Measurements from ENCODE around the gene PAQR3. TPM values are rescaled to one million over a fixed set of nuclear protein-coding genes. Genes with fewer than 3 reads are reported as not detected.

The PAQR3 gene
- polyA plus RNA-seq, 1 experiment: 10.4 TPM

DNA sequence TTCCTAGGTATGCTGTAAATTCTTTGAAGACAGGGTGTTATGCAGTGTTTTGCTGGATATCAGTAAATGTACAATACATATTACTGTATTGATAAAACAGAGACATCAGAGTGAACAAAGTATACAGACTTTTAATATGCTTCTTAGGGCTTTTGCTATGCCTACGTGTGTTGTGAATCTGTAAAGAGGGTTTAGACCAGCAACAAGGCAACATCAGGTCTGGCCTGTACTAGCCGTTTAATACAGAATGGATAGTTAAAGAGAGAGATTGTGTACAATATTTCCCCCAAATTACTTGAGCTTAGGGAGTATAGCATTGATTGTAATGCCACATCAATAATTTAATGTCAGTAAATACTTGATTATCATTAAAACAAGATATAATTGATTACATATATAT, 75.2 kb downstream of the PAQR3 start:
- CTCF ChIA-PET: interaction anchor here (0.6 to 2.1 kb wide), 14 partner anchors 10 to 870 kb away, joined by 3 to 8 read pairs (median 4); no protein-coding TSS in a partner anchor
- POLR2A ChIA-PET: no interaction called here
- no peak overlapping the region for H3K4me3 ChIP-seq (ENCODE audit: low read depth, low read length)
- no peaks in the 10 kb centered on the region for H3K27me3 ChIP-seq (ENCODE audit: control insufficient read depth, insufficient read depth, low read length)
- TF ChIP-seq, protein P1, sequence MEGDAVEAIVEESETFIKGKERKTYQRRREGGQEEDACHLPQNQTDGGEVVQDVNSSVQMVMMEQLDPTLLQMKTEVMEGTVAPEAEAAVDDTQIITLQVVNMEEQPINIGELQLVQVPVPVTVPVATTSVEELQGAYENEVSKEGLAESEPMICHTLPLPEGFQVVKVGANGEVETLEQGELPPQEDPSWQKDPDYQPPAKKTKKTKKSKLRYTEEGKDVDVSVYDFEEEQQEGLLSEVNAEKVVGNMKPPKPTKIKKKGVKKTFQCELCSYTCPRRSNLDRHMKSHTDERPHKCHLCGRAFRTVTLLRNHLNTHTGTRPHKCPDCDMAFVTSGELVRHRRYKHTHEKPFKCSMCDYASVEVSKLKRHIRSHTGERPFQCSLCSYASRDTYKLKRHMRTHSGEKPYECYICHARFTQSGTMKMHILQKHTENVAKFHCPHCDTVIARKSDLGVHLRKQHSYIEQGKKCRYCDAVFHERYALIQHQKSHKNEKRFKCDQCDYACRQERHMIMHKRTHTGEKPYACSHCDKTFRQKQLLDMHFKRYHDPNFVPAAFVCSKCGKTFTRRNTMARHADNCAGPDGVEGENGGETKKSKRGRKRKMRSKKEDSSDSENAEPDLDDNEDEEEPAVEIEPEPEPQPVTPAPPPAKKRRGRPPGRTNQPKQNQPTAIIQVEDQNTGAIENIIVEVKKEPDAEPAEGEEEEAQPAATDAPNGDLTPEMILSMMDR (IDR thresholded peaks at IDR 0.05; ENCODE audit: insufficient read depth, low read depth, low read length): no peak
- no peak for DNase-seq (ENCODE audit: low read depth)
- H3K36me3 ChIP-seq (ENCODE audit: control insufficient read depth, insufficient read depth, low read length): peaks cover 2% of the 10 kb centered on the region

DNA sequence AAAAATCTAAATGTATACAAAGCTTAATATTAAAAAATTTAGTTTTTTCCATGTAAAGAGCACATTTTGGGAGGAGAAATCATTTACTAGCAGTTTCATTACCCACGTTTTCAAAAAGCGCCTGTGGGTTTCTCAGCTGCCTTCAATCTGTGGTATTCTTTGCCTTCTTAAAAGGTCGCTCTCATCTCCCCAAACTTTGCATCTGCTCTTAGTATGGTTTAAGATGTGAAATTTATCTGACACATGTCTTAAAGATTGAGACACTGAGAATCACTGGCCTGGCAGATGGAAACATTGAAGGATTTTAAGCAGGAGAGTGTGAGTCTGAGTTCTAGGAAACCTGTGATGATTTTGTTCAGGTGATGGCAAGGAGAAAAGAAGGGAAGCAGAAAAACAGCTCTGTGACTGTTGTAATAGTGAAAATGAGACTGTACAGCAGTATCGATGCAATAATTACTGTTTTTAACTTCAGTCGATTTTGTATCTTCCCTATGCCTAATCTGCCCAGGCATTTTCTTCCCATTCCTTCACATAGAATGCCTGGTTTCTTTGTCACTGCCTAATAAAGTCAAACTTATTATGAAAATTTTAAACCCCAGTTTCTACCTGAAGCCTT, 75.9 kb downstream of the PAQR3 start:
- TF ChIP-seq, protein P1 (IDR thresholded peaks at IDR 0.05; ENCODE audit: insufficient read depth, low read depth, low read length): no peak
- ChIA-PET POLR2A (no interaction called here), CTCF (interaction anchor here (0.6 to 2.1 kb wide), 14 partner anchors 9 to 1363 kb away, joined by 3 to 7 read pairs (median 4); no protein-coding TSS in a partner anchor)

DNA sequence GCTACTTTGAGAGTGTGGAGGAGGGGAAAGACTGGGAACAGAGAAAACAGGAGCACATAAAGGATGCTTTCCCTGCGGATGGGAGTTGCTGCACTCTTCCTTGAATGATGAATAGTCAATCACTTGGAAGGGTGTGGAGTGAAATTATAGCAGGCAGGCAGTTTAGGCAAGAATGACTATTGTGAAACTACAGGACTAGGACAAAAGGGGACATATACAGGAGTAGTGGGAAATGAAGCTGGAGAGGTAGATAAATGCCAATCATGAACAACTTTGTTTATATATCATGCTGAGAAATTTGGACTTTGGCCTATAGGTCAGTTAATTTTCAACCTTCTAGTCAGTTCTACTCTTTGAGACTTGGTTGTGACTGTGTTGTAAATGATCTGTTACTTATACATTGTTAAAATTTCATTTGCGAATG, 76.9 kb downstream of the PAQR3 start:
- Histone ChIP-seq H3K4me3 (ENCODE audit: low read depth, low read length) (no peak overlapping the region), H3K27me3 (ENCODE audit: control insufficient read depth, insufficient read depth, low read length) (no peaks in the 10 kb centered on the region), H3K36me3 (ENCODE audit: control insufficient read depth, insufficient read depth, low read length) (peaks cover 2% of the 10 kb centered on the region)
- ChIA-PET CTCF (no interaction called here), POLR2A (no interaction called here)
- no peak for DNase-seq (ENCODE audit: low read depth)
- TF ChIP-seq, protein P1 (IDR thresholded peaks at IDR 0.05; ENCODE audit: insufficient read depth, low read depth, low read length): no peak

More for the DNA sequence above, 75.9 kb downstream of the PAQR3 start:
- no peak for DNase-seq (ENCODE audit: low read depth)
- Histone ChIP-seq H3K36me3 (ENCODE audit: control insufficient read depth, insufficient read depth, low read length) (peaks cover 2% of the 10 kb centered on the region), H3K27me3 (ENCODE audit: control insufficient read depth, insufficient read depth, low read length) (no peaks in the 10 kb centered on the region), H3K4me3 (ENCODE audit: low read depth, low read length) (no peak overlapping the region)

Small RNA genes lying within 50 kb of the gene (small RNA-seq; reads per million reads assigned to genes)
- gene RN7SL127P (ENCODE audit: insufficient read length, low read depth, low replicate concordance): not detected

Other genes starting within 250 kb of the PAQR3 start
- gene BMP2K, start 163.1 kb downstream of the PAQR3 start, polyA plus RNA-seq (2011; rRNA removed): 19.3 and 37.2 TPM in 2 replicates

Data from BJ (cell line).